Fibroblast of skin of back (primary cell): ENCODE data around the gene DHRSX.
"Not testable (repeated sequence)": the region's sequence is repeated elsewhere in the genome, so short reads cannot be mapped to it uniquely, and the experiment has no call there.

ENCODE experiments used
- DNase-seq: peaks from one replicate; pipeline ENCODE4 v3.0.0-alpha.2; 2013

Gene DHRSX

GRCh38 chrX:2497961-2498780 is 2.6 kb downstream of the DHRSX start:
- DNase-seq, result no peak

DNA sequence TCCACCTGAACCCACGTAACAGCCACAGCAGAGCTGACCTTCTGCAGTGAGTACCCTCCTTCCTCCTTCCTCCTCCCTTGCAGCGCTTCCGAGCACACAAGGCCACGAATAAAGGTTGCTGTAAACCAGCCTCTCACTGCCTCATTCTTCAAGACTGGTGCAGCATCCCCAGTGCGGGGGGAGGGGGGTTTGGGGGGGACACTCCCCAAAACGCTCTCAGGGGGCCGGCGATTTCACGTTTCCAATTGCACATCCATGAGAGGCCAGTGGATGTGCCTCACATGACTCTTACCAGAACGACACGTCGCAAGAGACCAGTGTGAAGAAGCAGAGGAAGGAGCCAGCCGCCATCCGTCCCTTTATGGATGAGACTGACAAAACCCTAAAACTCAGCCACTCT is 5.2 kb downstream of the DHRSX start:
- DNase-seq, result no peak

- peak; percentile 32 for DNase-seq
Measured at GRCh38 chrX:2492531-2493218, 8.1 kb downstream of the DHRSX start.

DNA sequence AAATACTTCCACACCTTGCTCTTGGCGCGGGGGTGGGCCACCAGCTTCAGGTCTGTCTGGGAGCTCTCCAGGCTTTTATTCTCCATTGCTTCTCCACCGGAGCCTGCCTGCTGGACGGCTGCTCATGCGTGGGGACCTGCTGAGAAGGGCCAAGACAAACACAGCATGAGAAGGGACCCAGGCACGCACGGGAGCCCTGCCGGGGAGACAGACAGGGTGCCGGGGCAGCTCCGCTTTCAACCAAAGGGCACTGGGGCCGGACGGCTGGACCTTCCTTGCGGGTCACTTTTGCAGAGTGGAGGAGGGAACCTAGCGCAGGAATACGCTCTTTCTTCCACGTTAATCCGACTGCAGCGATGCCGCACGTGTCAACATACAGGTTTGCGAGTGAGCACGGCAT is 10.1 kb downstream of the DHRSX start:
- no peak for DNase-seq

- DNase-seq, result no peak
Measured at GRCh38 chrX:2489446-2490445, 11.0 kb downstream of the DHRSX start.

- DNase-seq, result no peak
Measured at GRCh38 chrX:2488621-2489285, 12.0 kb downstream of the DHRSX start.

DNA sequence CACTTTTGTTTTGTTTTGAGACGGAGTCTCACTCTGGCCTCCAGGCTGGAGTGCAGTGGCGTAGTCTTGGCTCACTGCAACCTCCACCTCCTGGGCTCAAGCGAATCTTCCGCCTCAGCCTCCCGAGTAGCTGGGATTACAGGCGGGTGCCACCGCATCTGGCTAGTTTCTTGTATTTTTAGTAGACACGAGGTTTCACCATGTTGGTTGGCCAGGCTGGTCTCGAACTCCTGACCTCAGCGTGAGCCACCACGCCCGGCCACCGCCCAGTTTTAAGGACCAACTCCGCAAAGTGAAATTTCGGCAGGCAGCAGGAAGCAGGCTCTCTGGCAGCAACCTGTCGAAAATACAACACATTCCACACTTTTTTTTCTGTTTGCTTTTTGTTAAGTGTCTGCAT is 13.4 kb downstream of the DHRSX start:
- DNase-seq, result no peak

DNA sequence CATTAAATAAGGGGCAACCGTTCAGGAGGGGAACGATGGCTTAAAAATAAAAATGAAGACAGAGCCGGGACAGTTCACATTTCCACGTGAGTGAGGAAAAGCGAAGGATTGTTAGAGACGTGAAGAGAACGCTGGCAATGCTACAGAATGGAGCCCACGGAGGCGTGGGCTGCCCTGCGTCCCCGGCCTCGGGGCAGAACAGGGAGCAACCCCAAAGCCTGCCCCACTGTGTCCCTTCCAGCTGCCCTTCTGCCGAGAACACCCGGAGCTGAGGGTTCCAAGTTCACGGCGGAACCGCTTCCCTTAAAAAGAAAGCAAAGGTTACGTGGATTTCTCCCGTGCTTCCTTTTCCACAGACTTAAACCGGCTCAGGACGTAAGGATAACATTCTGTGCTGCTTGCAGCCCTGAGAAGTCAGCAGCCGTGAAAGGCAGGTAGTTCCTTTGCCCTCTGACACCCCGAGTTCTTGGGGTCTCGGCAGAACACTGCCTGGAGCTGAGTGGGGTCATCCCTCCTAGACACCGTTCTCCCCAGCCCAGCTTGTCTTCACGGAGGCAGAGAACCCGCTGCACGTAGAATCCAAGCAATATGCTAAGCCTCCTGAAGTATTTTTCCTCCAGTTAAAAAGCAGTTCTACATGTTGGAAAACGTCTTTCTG is 14.2 kb downstream of the DHRSX start:
- no peak for DNase-seq

- no peak for DNase-seq
Measured at GRCh38 chrX:2485789-2486345, 14.9 kb downstream of the DHRSX start.

DNA sequence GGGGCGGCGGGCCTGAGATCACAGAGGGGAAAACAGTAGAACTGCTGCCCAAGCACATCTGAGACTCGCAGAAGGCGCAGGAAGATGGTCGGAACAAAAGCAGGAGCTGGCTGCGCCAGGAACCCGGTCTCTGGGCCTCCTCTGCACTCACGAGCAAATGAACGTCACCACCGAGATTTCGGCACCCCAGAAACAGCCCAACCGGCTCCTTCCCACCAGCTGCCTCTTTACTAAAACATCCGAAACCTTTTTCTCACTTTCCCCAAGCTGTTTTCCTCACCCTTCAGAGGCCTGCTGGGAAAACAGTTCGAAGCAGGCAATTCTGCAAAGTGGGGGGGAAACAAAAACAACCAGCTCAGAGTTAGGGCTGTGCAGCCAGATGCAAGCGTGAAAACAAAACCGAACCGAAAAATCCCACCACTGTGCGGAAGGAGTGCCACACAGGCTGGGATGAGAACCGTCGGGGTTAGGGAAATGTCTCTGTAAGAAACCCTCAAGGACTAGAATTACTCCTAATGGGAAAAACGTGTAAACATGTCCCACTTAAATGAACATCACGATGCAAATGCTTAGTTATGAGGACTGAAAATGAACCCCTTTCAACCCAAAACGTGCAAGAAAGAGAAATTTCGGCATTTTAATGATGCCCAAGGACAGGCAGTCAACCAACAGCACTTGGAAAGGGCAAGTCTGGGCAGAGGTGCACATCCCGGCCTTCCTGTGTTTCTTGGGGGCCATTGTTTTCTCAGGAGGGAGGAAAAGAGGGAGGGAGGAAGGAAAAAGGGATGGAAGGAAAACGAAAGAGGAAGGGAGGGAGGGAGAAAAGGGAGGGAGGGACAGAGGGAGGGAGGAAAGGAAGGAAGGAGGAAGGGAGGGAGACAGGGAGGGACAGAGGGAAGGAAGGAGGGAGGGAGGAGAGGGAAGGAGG is 15.8 kb downstream of the DHRSX start:
- peak; percentile 45 for DNase-seq

- DNase-seq, result peak; percentile 18
Measured at GRCh38 chrX:2484256-2484655, 16.5 kb downstream of the DHRSX start.

DNA sequence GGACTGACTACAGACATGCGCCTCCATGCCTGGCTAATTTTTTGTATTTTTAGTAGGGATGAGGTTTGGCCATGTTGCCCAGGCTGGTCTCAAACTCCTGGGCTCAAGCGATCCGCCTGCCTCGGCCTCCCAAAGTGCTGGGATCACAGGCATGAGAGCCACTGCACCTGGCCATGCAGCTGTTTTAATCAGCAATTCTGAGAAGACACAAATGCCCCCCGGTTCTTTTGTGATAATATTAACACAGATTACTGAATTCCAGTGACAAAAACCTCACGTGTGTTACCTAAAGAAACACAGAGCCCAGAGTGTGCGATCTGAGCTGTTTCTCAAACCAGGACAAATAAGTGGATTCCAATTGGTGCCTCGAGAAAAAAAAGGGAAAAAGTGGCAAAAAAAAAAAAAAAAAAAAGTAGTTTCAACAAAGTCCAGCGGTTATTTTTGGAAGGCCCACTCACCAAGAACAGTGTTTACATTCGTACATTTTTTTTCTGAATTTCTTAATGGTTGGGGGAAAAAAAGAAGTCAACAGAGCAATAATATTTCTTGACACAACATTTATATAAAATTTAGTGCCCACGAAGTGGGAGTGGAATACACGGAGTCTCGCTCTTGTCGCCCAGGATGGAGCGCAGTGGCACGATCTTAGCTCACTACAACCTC is 17.2 kb downstream of the DHRSX start:
- DNase-seq, result no peak

DNA sequence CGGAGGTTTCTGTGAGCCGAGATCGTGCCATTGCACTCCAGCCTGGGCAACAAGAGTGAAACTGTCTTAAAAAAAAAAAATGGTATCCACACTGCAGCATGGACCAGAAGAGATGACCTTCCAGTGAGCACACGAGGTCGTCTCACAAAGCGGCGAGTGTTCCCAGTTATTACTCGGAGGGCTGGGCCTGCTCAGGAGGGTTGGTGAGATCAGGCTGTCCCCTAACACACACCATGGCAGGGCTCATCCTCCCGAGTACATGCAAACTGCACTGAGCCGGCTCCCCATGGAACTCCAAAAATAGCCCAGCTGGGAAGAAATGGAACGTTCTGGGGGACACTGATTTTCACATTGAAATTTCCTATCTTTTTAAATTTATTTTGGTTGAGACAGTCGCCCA is 19.2 kb downstream of the DHRSX start:
- not testable (repeated sequence) for DNase-seq

- DNase-seq, result not testable (repeated sequence)
Measured at GRCh38 chrX:2479982-2480381, 20.8 kb downstream of the DHRSX start.

DNA sequence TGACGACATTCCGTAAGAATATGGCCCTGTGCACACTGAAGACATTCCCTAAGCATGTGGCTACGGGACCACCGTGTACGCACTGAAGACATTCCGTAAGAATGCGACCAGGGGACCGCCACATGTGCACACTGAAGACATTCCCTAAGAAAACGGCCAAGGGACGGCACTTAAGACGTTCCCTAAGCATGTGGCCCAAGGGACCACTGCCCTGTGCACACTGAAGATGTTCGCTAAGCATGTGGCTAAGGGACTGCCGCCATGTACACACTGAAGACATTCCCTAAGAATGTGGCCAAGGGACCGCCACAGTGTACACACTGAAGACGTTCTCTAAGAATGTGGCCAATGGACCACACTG is 21.4 kb downstream of the DHRSX start:
- no peak for DNase-seq

DNA sequence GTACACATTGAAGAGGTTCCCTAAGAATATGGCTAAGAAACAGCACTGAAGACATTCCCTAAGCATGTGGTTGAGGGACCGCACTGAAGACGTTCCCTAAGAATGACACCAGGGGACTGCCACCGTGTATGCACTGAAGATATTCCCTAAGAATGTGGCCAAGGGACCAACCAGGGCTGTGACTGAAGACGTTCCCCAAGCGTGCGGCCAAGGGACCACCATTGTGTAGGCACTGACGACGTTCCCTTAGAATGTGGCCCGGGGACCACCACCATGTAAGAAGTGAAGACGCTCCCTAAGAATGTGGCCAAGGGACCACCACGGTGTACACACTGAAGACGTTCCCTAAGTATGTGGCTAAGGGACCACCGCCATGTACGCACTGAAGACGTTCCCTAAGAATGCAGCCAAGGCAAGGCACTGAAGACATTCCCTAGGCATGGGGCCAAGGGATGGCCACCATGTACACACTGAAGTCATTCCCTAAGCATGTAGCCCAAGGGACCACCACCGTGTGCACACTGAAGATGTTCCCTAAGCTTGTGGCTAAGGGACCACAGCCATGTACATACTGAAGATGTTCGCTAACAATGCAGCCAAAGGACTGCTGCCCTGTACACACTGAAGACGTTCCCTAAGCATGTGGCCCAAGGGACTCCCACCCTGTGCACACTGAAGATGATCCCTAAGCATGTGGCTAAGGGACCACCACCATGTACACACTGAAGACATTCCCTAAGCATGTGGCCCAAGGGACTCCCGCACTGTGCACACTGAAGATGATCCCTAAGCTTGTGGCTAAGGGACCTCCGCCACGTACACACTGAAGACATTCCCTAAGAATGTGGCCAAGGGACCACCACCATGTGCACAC is 22.0 kb downstream of the DHRSX start:
- peak; percentile 34 for DNase-seq

DNA sequence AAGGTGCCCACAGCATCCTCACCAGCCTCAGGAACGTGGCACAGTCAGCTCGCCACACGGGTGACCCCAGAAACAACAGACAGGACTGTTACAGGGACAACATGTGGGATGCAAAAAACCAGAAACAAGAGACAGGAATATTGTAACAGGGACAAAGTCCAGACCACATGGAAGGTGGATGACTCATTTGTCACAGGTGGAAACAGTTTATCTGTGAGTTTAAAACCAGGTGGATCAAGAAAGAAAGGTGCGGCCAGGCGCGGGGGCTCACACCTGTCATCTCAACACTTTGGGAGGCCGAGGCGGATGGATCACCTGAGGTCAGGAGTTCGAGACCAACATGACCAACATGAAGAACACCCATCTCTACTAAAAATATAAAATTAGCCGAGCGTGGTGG is 23.5 kb downstream of the DHRSX start:
- not testable (repeated sequence) for DNase-seq

GRCh38 chrX:2474963-2475726 is 25.6 kb downstream of the DHRSX start:
- no peak for DNase-seq
